Smooth muscle cell (in vitro differentiated cells): ENCODE measurements around the gene PTPN2. TPM values are rescaled to one million over a fixed set of nuclear protein-coding genes. Genes with fewer than 3 reads are reported as not detected.

Experiments
- DNase-seq: peaks from one replicate; lab custom pipeline; 2025; ENCODE audit not compliant: unreplicated experiment; lab: John Stamatoyannopoulos, UW
- H2AFZ ChIP-seq: fragments of 200-600 bp; sonication (generic); 2 replicates; pipeline ENCODE4 v1.6.0; 2016; ENCODE audit warnings: antibody characterized with exemption, low read depth, mild to moderate bottlenecking
- H3F3A ChIP-seq: fragments of 200-600 bp; sonication (generic); 2 replicates; pipeline ENCODE4 v1.6.0; 2017; ENCODE audit warnings: antibody characterized with exemption, low read depth
- H3K27ac ChIP-seq: fragments of 200-600 bp; sonication (generic); 2 replicates; pipeline ENCODE4 v1.5.1; 2016; ENCODE audit warnings: low read depth, mild to moderate bottlenecking
- H3K27me3 ChIP-seq: fragments of 200-600 bp; sonication (generic); 2 replicates; pipeline ENCODE4 v1.6.1; 2016; ENCODE audit warnings: low read depth, mild to moderate bottlenecking
- H3K36me3 ChIP-seq: fragments of 200-600 bp; sonication (generic); 2 replicates; pipeline ENCODE4 v1.5.1; 2016; ENCODE audit warnings: low read depth
- H3K4me1 ChIP-seq: fragments of 200-600 bp; sonication (generic); 2 replicates; pipeline ENCODE4 v1.5.1; 2016; ENCODE audit warnings: low read depth
- H3K4me2 ChIP-seq: fragments of 200-600 bp; sonication (generic); 2 replicates; pipeline ENCODE4 v1.6.0; 2016; ENCODE audit warnings: mild to moderate bottlenecking
- H3K4me3 ChIP-seq: fragments of 200-600 bp; sonication (generic); 2 replicates; pipeline ENCODE4 v1.5.1; 2016; ENCODE audit warnings: mild to moderate bottlenecking
- H3K79me2 ChIP-seq: fragments of 200-600 bp; sonication (generic); 2 replicates; pipeline ENCODE4 v1.6.0; 2016; ENCODE audit warnings: low read depth, mild to moderate bottlenecking
- H3K9ac ChIP-seq: fragments of 200-600 bp; sonication (generic); 2 replicates; pipeline ENCODE4 v1.6.0; 2016; ENCODE audit warnings: low read depth
- H3K9me3 ChIP-seq: fragments of 200-600 bp; sonication (generic); replicated peaks from 2 replicates; pipeline ENCODE4 v1.5.1; 2016; ENCODE audit warnings: low read depth
- H4K20me1 ChIP-seq: fragments of 200-600 bp; sonication (generic); 2 replicates; pipeline ENCODE4 v1.6.0; 2016; ENCODE audit warnings: low read depth
- CTCF ChIP-seq: fragments of 200-600 bp; sonication (generic); IDR thresholded peaks from 2 replicates; pipeline ENCODE4 v1.5.1; 2017; ENCODE audit warnings: borderline replicate concordance, mild to moderate bottlenecking, antibody characterized with exemption; ENCODE audit not compliant: insufficient read depth, poor library complexity, severe bottlenecking
- WGBS: methylation state at CpG from one replicate; pipeline ENCODE4 v1.1.7; 2016; ENCODE audit warnings: low lambda C conversion rate; 5-methylcytosine and 5-hydroxymethylcytosine counted together
- polyA plus RNA-seq: library from polyadenylated mRNA; unstranded; fragments of >200 nt; fragmentation: Nextera tagmentation; extraction: Ambion mirVana; gene quantifications from 2 replicates; pipeline ENCODE4 v1.2.1, GENCODE V29; 2016
- total RNA-seq: library from RNA; depleted of rRNA; stranded (reverse); fragments of >200 nt; gene quantifications from 2 replicates; pipeline ENCODE4 v1.2.3, GENCODE V29; 2014

PTPN2 gene
- total and polyA plus RNA-seq, 2 experiments from 2014 or later: 17.1 to 48.7 TPM

GRCh38 chr18:12842459-12843380, 41.3 kb downstream of the PTPN2 start:
- H3K4me1 ChIP-seq: peaks cover 9% of the 10 kb centered on the region
- H3K9ac ChIP-seq: no peak overlapping the region
- H3K9me3 ChIP-seq: no peaks in the 10 kb centered on the region
- H4K20me1 ChIP-seq: peaks cover 23% of the 10 kb centered on the region
- H3K27ac ChIP-seq: no peak overlapping the region
- no peak overlapping the region for H3K4me3 ChIP-seq
- WGBS: 77% methylated on average over 17 of the region's 17 CpGs
- peaks cover 9% of the 10 kb centered on the region for H3K79me2 ChIP-seq
- no peak overlapping the region for H3K4me2 ChIP-seq
- no peak overlapping the region for H2AFZ ChIP-seq
- no peak for TF ChIP-seq CTCF
- no peak for DNase-seq
- no peaks in the 10 kb centered on the region for H3K27me3 ChIP-seq
- no peaks in the 10 kb centered on the region for H3F3A ChIP-seq
- no peaks in the 10 kb centered on the region for H3K36me3 ChIP-seq

GRCh38 chr18:12841070-12841469, 43.0 kb downstream of the PTPN2 start:
- H2AFZ ChIP-seq: no peak overlapping the region
- no peak overlapping the region for H3K4me3 ChIP-seq
- no peak for TF ChIP-seq CTCF
- H4K20me1 ChIP-seq: peaks cover 23% of the 10 kb centered on the region
- no peak overlapping the region for H3K9ac ChIP-seq
- 96% methylated on average over 6 of the region's 6 CpGs for WGBS
- no peaks in the 10 kb centered on the region for H3K36me3 ChIP-seq
- H3K27ac ChIP-seq: no peak overlapping the region
- peaks cover 10% of the 10 kb centered on the region for H3K4me1 ChIP-seq
- peaks cover 14% of the 10 kb centered on the region for H3K79me2 ChIP-seq
- H3K9me3 ChIP-seq: no peaks in the 10 kb centered on the region
- H3K27me3 ChIP-seq: no peaks in the 10 kb centered on the region
- H3K4me2 ChIP-seq: no peak overlapping the region
- DNase-seq: no peak
- no peaks in the 10 kb centered on the region for H3F3A ChIP-seq

GRCh38 chr18:12840382-12840781, 43.7 kb downstream of the PTPN2 start:
- H3K9me3 ChIP-seq: no peaks in the 10 kb centered on the region
- TF ChIP-seq CTCF: no peak
- H4K20me1 ChIP-seq: peaks cover 23% of the 10 kb centered on the region
- H3K4me1 ChIP-seq: peaks cover 10% of the 10 kb centered on the region
- no peaks in the 10 kb centered on the region for H3F3A ChIP-seq
- H3K27me3 ChIP-seq: no peaks in the 10 kb centered on the region
- H3K9ac ChIP-seq: no peak overlapping the region
- no peak overlapping the region for H2AFZ ChIP-seq
- H3K4me3 ChIP-seq: no peak overlapping the region
- 97% methylated on average over 3 of the region's 3 CpGs for WGBS
- H3K36me3 ChIP-seq: no peaks in the 10 kb centered on the region
- no peak for DNase-seq
- H3K4me2 ChIP-seq: no peak overlapping the region
- no peak overlapping the region for H3K27ac ChIP-seq
- H3K79me2 ChIP-seq: peaks cover 14% of the 10 kb centered on the region
